Stimulated activated CD8-positive, alpha-beta memory T cell treated with anti-CD3 and anti-CD28 coated beads, Interleukin-4, amount 100 ng/mL, for 4 hours (primary cell): Measurements from ENCODE around the gene PBX3.

Experiments used
- DNase-seq, 2 donors: peaks; one replicate each; pipeline ENCODE4 v3.0.0-alpha.2; 2020; ENCODE audit warnings: low read depth in 2 of 2, low spot score in 1 of 2

Gene PBX3

DNA sequence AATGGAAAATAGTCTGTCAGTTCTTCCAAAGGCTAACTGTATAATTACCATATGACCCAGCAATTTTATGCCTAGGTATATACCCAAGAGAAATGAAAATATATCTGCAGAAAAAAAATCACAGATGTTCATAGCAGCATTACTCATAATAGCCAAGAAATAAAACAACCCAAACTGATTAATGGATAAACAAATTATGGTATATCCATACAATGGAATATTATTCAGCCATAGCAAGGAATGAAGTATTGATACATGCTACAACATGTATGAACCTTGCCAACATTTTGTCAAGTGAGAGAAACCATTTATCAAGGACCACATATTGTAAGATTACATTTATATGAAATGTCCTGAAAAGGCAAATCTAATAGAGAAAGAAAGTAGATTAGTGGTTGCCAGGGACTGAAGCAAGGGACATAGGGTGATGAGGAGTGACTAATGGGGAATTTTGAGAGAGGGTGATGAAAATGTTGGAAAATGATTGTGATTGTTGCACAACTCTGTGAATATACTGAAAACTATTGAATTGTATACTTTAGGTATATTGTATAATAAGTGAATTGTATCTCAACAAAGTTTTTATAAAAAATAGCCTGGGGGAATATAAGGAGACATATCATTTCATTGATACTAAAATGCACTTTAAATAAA, 114.4 kb downstream of the PBX3 start:
- no peak for DNase-seq

DNA sequence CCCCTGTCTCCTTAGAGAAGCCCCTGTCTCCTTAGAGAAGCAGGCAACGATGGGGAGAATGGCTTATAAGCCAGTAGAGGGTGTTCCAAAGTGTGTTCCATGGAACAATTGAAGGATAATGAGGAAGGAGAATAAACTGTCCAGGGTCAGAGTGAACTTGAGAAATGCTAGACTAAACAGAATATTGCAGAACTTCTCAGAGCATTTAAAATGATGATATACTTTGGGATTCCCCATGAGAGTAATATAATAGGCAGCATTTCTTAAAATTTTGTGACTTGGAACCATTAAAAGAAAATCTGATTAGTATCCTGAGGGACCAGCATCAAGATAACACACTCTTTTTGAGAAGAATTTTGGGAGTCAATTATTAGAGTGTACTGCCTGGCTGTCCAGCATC, 116.8 kb downstream of the PBX3 start:
- no peak for DNase-seq

DNA sequence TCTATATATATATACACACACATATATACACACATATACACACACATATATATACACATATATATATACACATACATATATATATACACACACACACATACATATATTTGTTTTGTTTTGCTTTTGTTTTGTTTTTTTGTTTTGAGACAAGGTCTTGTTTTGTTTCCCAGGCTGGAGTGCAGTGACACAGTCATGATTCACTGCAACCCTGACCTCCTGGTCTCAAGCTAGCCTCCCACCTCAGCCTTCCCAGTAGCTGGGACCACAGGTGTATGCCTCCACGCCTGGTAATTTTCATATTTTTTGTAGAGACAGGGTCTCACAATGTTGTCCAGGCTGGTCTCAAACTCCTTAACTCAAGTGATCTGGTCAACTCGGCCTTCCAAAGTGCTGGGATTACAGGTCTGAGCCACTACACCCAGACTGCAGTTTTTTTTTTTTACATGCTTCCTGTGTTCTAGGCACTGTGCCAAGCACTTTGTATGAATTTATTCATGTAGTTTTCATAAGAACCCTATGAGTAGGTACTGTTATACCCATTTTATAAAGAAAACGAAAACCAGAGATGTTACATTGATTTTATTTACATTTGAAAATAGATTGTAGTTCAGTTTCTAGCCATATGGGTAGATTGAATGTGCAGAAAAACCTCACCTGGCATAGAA, 120.7 kb downstream of the PBX3 start:
- DNase-seq = no peak

DNA sequence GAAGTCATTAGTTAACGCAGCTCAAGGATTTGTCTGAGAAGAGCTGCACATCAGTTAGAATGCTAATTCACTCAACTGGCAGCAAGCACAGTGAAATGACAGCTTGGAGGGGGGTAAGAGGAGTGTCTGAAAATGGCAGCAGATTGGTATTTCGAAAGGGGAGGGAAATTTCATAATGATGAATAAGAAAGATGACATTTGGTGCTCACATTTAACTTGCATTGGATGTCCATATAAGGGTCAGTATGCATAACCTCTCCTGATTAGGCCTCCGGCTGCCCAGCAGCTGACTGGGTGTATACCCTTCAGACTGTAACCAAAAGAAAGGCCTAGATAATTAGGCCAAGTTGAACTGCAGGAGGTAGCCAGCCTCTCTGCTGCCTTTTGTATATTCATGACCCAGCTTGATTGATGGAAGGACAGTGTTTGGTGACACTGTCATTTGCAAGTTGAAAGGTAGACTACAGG, 131.0 kb downstream of the PBX3 start:
- no peak for DNase-seq

DNA sequence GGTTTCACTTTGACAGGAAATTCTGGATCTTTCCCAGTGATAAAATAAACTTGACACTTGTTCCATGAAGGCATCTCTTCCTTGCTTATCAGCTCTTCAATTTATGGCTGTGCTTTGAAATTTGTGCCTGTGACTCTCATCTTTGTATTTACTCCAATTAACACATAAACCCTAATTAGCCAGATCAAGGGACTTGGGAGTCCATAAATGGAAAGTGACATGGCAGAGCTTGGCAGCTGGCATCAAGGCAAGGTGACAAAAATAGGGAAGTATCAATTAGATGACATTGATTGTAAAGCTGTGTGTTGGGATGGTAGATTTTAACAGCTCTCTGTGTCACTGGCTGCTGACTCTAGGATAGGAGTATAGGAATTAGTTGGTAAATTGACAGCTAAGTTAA, 133.9 kb downstream of the PBX3 start:
- no peak for DNase-seq

DNA sequence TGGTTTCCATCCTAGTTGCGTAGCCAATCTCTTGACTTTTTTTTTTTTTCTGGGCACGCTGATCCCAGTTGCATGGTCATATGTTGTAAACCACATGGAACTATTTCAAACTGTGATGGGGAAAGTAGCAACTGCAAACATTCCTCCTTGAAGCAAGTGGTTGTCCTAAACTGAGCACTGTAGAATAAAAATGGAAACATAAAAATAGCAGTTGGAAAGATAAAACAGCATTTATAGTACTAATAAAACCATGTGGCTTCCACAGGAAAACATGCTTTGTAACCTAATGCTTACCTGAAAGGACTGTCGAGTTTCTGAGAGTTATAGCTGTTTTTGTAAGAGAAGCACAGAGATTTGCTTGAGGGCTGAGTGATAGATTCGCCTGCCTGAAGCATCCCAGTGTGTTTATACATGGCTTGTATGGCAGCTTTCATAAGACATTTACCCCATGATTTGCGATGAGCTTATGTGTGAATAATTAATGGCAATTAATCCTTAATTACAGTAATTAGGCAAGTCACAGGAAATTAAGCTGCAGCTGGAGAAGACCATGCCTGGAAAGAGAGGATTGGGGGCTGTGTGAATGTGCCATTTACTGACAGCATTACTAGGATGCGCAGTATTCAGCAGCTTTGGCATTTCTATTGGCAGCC, 136.5 kb downstream of the PBX3 start:
- DNase-seq = no peak

DNA sequence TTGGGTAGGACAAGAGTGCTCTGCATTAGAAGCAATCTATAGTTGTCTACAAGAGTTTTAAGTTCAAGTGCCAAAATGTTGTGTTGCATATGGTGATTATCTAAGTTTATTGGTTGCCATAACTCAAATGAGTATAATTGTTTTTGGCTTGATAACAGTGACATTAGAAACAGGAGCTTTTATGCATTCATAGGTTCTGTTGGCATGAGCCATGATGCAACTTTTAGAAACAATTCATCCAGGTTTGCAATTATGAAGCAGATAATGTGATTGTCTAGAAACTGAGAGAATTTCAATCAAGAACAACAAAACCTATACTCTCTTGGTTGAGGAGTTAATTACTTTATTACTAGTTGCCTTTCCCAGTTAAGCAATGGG, 137.0 kb downstream of the PBX3 start:
- DNase-seq = no peak

DNA sequence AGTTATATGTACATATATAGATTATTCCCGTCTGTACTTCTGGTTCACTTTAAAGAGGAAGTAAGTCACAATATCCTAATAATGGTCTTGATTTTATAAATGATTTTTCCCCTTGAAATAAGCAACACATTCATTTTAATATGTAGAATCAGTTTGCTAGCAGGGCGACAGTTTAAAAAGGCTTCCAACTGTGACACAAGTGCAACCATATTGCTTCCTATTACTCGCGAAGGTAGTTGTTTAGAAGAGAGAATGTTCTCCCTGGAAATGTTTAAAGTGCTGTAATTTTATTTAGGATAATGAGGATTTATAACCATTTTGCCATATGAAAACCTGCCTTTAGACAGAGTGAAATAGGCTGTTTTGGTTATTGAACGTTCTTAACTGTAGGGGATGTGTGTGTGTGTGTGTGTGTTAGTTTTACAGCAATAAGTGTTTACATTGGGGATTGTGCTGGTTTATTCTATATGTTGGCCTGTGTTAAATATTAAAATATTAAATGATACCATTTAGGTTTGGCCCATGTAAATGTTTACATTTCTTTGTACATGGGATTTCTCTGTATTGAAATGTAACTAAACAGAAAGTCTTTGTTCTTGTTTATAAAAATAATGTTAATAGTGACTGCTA, 138.3 kb downstream of the PBX3 start:
- no peak for DNase-seq

DNA sequence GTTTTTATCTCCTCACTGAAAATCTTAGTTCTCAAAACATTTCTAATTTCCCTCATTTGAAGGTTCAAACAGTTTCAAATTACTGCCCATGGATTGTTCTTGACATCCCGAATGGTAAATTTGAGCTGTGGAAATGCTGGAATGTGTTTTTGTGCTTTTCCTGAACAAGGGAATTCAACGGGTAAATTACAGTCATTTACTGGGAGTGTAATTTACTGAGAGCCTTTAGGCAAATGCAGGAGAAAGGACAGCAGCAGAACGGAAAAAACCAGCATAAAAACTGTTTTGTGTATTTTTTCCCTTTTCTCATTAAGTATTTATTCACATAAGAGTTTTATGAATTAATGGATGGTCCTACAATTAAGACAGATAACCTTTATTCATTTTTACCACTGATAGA, 139.2 kb downstream of the PBX3 start:
- no peak for DNase-seq

DNA sequence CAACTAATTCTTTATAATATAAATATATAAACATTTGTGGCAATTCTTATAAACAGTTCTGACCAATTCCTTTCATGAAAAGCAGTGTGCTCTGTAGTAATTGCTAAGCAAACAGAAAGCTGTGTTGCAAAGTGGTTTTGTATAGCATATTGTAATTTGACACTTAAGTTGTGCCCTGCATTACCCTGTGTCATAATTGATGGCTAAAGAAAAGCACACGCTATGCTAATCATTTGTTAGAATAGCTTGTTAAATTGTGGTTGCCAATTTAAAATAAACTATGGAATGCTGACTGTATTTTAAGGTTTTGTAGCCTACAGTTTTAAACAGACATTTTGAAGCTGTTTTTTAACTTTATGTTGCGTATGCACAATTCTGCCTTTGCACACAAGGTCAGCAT, 140.0 kb downstream of the PBX3 start:
- DNase-seq = no peak

DNA sequence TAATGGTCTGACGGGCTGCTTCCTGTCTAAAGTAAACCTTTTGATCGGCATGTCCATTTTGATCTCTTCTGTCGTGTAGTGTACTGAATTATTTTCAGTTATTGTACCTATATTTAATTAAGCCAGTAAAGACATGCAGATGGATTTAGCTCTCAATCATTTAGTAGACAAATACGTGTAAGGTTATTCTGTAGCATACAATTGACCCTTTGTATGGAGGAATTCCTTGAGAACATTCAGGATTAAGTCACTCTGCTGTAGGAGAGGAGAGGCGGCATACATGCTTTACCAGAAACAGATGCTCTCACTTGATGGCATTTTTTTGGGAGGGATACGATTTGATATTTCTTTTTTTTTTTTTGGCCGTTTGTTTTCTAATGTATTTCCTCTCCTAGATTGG, 141.0 kb downstream of the PBX3 start:
- no peak for DNase-seq

DNA sequence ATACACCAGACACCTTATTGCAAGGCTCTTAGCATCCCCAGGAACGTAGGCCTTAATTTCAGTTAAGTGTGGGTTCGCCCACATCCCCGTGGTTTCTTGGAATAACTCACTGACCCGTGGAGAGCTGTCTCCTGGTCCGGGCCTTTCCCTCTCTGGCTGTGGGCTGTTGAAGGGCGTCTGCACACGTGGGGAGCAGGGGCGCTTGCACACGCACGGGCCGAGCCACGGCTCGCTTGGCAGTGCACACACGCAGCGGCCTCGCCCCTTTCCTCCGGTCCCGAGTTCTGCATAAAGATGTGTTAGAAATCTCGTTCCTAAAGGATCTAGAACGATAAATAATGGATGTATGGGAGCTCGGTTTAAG, 141.9 kb downstream of the PBX3 start:
- no peak for DNase-seq

DNA sequence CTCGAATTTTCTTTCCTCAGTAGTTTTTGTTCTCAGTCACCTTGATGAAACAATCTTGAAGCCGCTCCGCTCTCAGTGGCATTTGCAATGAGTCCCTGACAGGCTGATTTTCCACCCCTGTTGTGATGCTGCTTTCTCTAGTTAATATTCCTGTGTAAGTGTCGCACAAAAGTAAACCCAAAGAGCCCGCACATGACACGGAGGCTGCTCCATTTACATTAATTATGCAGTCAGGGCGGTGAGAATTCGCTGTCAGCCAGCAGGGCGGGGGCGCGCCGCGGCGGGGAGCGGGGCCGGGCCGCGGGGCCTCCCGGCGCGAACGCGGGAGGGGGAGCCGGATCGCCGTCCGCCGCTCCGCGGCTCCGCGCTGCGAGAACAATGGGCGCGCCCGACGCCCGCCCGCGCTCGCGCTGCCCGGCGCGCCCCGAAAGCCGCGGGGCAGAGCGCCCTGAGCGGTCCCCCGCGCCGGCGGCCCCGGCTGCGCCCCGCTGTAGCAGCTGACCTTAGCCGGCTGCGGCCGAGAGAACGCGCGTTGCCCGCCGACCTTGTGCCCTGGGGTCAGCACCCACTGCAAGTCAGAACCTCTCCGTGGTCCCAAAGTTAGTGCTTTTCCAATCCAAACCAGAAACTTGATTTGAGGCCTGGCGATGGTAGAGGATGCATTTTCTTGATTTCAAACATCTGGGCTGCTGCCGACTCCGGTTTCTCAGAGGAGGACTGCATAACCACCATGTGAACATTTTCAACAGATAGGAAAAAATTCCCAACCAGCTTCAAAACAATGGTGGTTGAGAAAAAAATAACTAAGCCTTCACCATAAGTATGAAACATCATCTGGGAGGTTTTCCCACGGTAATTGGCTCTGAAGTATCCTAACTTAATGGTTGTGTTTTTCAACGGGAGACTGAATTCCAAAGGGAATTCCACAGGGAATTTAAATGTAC, 142.6 kb downstream of the PBX3 start:
- DNase-seq = peak in 1 of 2 donors; percentile 7

DNA sequence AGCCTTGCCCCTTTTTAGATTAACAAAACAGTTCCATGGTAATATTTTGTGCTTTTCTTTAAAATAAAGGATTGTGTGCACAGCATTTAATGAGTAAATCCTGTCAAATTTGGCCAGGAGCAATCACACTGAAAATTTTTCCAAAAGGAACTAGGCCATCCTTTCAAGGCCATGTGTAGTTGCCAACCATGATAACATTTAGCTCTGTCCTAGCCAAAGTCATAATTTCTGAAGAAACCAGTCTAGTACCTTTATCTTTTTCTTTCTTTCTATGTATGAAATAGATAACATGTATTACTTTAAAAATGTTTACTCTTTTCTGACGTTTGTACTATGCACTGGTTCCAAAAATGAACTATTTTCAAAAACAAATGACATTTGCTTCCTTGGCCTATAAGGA, 143.7 kb downstream of the PBX3 start:
- no peak for DNase-seq

DNA sequence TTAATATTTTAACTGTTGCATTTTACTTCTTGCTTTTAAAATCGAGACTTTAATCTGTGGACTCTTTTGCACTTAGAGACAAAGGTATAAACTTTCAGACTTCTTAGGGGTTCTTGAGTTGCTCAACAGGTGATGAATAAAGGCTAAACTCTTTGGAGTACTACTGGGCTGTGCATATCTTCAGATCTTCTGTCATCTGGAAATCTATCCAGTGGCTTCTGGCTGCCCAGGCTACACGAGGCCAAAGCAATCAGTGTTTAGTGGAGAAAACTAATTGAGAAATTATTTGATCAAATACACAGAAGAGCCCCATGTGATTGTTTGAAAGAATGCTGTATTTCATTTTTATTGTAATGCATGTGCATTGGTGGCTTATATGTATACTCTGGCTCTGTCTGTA, 146.1 kb downstream of the PBX3 start:
- no peak for DNase-seq

DNA sequence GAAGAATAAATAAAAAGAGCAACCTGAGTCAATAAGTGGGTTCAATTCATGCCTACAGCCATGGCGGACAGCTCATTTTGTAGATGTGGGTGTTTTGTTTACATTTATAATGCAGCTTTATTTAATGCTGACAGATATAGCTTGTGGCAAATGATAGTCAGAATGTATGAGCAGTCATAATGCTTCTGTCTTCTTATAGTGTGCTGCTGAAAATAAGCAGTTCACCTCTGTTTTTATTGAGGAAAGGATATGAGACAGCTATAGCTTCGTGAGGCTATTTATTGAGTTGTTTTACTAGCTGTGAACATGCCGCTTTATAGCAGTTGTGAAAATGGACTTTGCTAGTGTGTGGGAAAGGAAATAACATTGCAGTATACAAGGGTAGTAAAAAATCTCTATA, 147.4 kb downstream of the PBX3 start:
- no peak for DNase-seq

DNA sequence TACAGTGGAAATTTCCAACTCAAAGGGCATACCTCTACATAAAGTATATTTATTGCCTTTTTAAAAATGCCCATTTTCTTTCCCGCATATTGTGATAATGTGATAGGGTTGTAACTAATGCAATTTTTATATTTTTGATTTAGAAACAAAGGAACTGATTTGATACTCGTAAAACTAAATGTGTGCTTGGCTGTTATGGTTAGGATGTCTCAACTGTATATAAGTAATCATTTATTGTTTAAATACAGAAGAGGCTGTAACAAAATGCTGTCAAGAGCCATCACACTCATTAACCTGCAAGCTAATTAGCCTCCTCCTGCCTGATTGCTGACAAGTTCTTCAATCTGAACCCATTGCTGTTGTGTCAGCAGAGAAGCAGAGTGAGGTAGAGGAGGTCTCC, 149.2 kb downstream of the PBX3 start:
- DNase-seq = no peak

DNA sequence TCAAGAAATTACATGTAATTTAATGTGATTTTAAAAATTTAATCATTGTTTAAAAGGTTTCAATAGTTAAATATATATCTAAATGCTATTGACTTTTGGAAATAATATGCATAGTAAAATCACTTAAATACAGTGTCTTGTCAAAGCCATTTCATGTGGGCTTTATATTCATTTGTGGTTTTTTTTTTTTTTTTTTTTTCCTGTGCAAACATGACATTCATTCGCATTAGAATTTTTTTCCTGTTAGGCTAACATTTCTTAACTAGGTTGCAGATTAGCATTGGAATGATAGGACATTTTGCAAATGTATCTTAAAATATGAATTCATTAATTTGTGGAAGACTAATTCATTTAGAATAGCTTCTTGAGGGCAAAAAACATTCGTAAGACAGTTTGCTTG, 149.8 kb downstream of the PBX3 start:
- DNase-seq = no peak

DNA sequence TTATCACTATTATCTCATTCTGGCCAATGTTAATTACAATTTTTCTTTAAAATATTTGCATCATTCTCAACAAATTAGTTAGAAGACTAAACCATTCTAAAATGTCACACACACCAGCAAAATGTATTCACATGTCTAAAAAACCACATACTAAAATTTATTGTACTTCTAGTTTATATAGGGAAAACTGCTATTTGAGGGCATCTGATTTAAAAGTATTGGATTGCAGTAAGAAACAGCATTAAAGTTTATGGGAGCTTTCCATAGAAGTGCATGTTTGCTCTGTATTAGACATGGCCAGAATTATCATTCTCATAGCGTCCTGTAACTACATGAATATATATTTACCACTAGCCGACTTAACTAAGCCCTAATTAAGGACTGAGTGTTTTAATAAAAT, 150.3 kb downstream of the PBX3 start:
- no peak for DNase-seq

DNA sequence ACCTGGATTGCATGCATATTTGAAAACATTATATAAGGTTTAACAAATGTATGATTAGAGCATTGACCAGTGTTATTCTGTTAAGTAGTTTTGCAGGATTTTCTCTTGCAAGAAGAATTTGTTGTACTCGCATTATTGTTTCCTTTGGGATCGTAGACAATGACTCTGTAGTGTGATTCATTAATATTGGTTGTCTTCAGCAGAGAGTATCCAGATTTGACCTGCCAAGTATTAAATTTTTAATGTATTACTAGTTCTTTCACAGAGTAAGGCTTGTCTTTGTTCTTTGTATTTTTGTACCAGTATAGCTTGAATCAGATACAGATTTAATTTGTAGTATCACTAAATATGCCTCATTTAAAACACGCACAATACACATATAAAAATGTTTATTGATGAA, 155.0 kb downstream of the PBX3 start:
- no peak for DNase-seq

DNA sequence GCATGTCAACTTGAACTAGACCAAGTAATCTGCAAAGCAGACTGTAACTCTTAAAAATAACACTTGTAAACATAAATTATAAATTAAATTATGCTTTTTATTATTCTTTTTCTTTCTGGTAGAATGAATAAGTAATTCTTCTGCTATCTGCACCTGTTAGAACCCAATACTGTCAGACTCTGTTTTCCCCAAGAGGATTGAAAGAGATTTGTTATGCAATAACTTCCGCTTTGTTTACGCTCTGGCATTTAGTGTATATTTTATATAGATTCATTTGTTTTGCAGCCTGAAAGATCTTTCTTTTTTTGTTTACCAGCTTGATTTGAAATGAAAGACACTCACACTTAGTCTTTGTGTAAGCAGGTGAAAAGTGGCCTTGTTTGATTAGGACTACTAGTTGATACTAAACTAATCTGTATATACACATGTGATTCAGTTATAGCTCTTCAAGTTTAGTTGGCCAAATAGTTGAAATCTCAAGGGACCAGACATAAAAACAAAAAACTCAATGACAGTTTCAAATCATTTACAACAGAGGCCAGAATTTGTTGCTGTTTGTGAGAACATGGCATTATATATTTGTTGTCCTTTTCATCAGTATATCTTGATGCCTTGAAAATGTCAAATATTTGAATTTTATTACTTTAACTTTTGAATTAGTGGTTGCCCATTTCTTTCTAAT, 155.8 kb downstream of the PBX3 start:
- DNase-seq = no peak
